HepG2 (cell line): ENCODE results near the gene ZNF248. TPM values are rescaled to one million over a fixed set of nuclear protein-coding genes. Genes with fewer than 3 reads are reported as not detected.
A peak's percentile ranks its signal among the peaks of the same experiment; 100 is the strongest.

Source experiments
- ATAC-seq: fragments of 200-7000 bp; cut with Tn5 transposase; 3 replicates; pipeline ENCODE4 v1.9.1; 2020; ENCODE audit warnings: mild to moderate bottlenecking, moderate library complexity
- BruUV-seq: library from RNA; stranded (reverse); fragments of 400-500 nt; replicated peaks from 2 replicates; lab custom pipeline; 2021; lab: Mats Ljungman, UMichigan
- CTCF ChIA-PET: fragments of 300-600 bp; formaldehyde crosslinking; extraction: SDS; loops from one replicate; lab custom pipeline; 2021; ENCODE audit warnings: low total read pairs, inconsistent platforms, low intra/inter-chr PET ratio; lab: Yijun Ruan, JAX
- POLR2A ChIA-PET: fragments of 350-600 bp; sonication (Branson Sonifier 250); formaldehyde crosslinking; loops from one replicate; lab custom pipeline; 2020; ENCODE audit warnings: antibody characterized with exemption, inconsistent platforms; lab: Yijun Ruan, JAX
- DNase-seq: peaks from one replicate; pipeline ENCODE4 v3.0.0-alpha.2; 2015; ENCODE audit warnings: low spot score
- FAIRE-seq: peaks from 3 replicates; lab custom pipeline; 2011; peaks lifted over from hg19 to GRCh38; lab: Jason Lieb, UNC
- H2AFZ ChIP-seq: one replicate; pipeline ENCODE4 v1.6.1; 2011; ENCODE audit warnings: low read length, inconsistent platforms
- H3K27ac ChIP-seq: fragments of 300-600 bp; 3 replicates; pipeline ENCODE4 v1.8.0; 2011; ENCODE audit warnings: mixed run types, mild to moderate bottlenecking, mixed read lengths, low read length, inconsistent platforms; ENCODE audit not compliant: insufficient read depth; ENCODE audit errors: extremely low read length
- H3K27me3 ChIP-seq, 2 experiments: fragments of 200-600 bp in 1 of 2; 2 replicates in 1 of 2; 3 replicates in 1 of 2; pipeline versions ENCODE4 v1.6.0 to v1.8.0; 2011; ENCODE audit warnings: low read length in 2 of 2, mild to moderate bottlenecking in 2 of 2, moderate library complexity in 2 of 2, inconsistent platforms in 1 of 2; ENCODE audit not compliant: insufficient read depth in 2 of 2, control insufficient read depth in 1 of 2
- H3K36me3 ChIP-seq, 2 experiments: fragments of 200-600 bp in 1 of 2; replicated peaks in 1 of 2; 2 replicates in 1 of 2; 3 replicates in 1 of 2; pipeline versions ENCODE4 v1.5.1 to v1.8.0; 2011; ENCODE audit warnings: low read length in 2 of 2, inconsistent platforms in 1 of 2; ENCODE audit not compliant: insufficient read depth in 2 of 2, control insufficient read depth in 1 of 2
- H3K4me1 ChIP-seq: 2 replicates; pipeline ENCODE4 v1.5.1; 2012; ENCODE audit warnings: low read length, inconsistent platforms; ENCODE audit not compliant: insufficient read depth
- H3K4me2 ChIP-seq: 2 replicates; pipeline ENCODE4 v1.6.0; 2011; ENCODE audit warnings: low read depth, low read length, inconsistent platforms
- H3K4me3 ChIP-seq, 3 experiments: fragments of 200-600 bp in 1 of 3; sonication (generic), shearing (Covaris generic) in 1 of 3; replicated peaks in 1 of 3; 2 replicates each; pipeline ENCODE4 v1.5.1; 2011 to 2016; ENCODE audit warnings: low read length in 3 of 3, inconsistent platforms in 2 of 3, low read depth in 2 of 3, mild to moderate bottlenecking in 2 of 3, control low read depth in 1 of 3, mixed read lengths in 1 of 3; ENCODE audit not compliant: insufficient read depth in 1 of 3
- H3K79me2 ChIP-seq: one replicate; pipeline ENCODE4 v1.6.1; 2011; ENCODE audit warnings: low read length, inconsistent platforms; ENCODE audit not compliant: insufficient read depth
- H3K9ac ChIP-seq: 2 replicates; pipeline ENCODE4 v1.6.0; 2011; ENCODE audit warnings: mild to moderate bottlenecking, low read depth, low read length, inconsistent platforms; ENCODE audit not compliant: insufficient read depth
- H3K9me3 ChIP-seq: 2 replicates; pipeline ENCODE4 v1.5.1; 2012; ENCODE audit warnings: mild to moderate bottlenecking, low read length
- H4K20me1 ChIP-seq: 2 replicates; pipeline ENCODE4 v1.6.0; 2011; ENCODE audit warnings: inconsistent platforms, mild to moderate bottlenecking, low read length, moderate library complexity; ENCODE audit not compliant: insufficient read depth
- CREM ChIP-seq, 2 experiments: sonication (generic) in 1 of 2; formaldehyde crosslinking in 1 of 2; IDR thresholded peaks; 2 replicates each; pipeline versions ENCODE4 v1.4.0 to v1.6.1; 2016 to 2020; ENCODE audit warnings: antibody characterized with exemption in 1 of 2, mild to moderate bottlenecking in 1 of 2, missing genetic modification reagents in 1 of 2
- FOXA1 ChIP-seq, 2 experiments: fragments of 450-650 bp in 1 of 2; sonication (generic) in 1 of 2; formaldehyde crosslinking in 1 of 2; IDR thresholded peaks; 2 replicates each; pipeline versions ENCODE4 v1.4.0 to v1.6.1; 2016 to 2020; ENCODE audit warnings: missing genetic modification reagents in 1 of 2
- FOXA3 ChIP-seq: IDR thresholded peaks from 2 replicates; pipeline ENCODE4 v1.6.1; 2016; ENCODE audit warnings: missing genetic modification reagents, missing compliant biosample characterization
- FOXK1 ChIP-seq: sonication (generic); formaldehyde crosslinking; IDR thresholded peaks from 2 replicates; pipeline ENCODE4 v1.4.0; 2020; ENCODE audit warnings: low read depth, missing genetic modification reagents, borderline replicate concordance
- HOMEZ ChIP-seq: IDR thresholded peaks from 2 replicates; pipeline ENCODE4 v1.6.1; 2016; ENCODE audit warnings: low read depth
- KAT7 ChIP-seq: IDR thresholded peaks from 2 replicates; pipeline ENCODE4 v1.6.1; 2018; ENCODE audit warnings: borderline replicate concordance, missing compliant biosample characterization
- NCOA2 ChIP-seq: sonication (generic); formaldehyde crosslinking; IDR thresholded peaks from 2 replicates; pipeline ENCODE4 v1.8.0; 2022; ENCODE audit warnings: inconsistent platforms
- POGZ ChIP-seq: sonication (generic); formaldehyde crosslinking; IDR thresholded peaks from 2 replicates; pipeline ENCODE4 v1.4.0; 2020; ENCODE audit warnings: mild to moderate bottlenecking, missing genetic modification reagents
- REPIN1 ChIP-seq: sonication (generic); formaldehyde crosslinking; IDR thresholded peaks from 2 replicates; pipeline ENCODE4 v1.8.0; 2022; ENCODE audit warnings: missing genetic modification reagents, low read depth, mild to moderate bottlenecking, borderline replicate concordance
- ZNF432 ChIP-seq: sonication (generic); formaldehyde crosslinking; IDR thresholded peaks from 2 replicates; pipeline ENCODE4 v1.5.0; 2020; ENCODE audit warnings: missing genetic modification reagents, mild to moderate bottlenecking, borderline replicate concordance
- WGBS: methylation state at CpG from one replicate; pipeline ENCODE4 v1.1.6; 2017; ENCODE audit warnings: low lambda C conversion rate; 5-methylcytosine and 5-hydroxymethylcytosine counted together
- in situ Hi-C: cut with HindIII; loops from 2 replicates; pipeline ENCODE4 v1.10.0; 2017; ENCODE audit warnings: low pct_unique_long_range_greater_than_20kb; ENCODE audit not compliant: extremely low pct_ligation_motif_present
- intact Hi-C: fragments of 100-400 bp; cut with micrococcal nuclease; formaldehyde crosslinking; loops from one replicate; pipeline ENCODE4 v1.10.0; 2022; ENCODE audit not compliant: unreplicated experiment
- polyA plus RNA-seq, 8 experiments: library from polyadenylated mRNA; depleted of rRNA in 3 of 8; stranded (reverse) in 7 of 8; unstranded in 1 of 8; fragments of >200 nt; fragmentation: Illumina TruSeq in 4 of 8; extraction: Trizol in 4 of 8; gene quantifications; 2 replicates each; pipeline versions ENCODE4 v1.2.1 to v1.2.3, GENCODE V29; 2011 to 2016; ENCODE audit warnings: low read depth in 4 of 8, missing spikeins in 1 of 8, mixed read lengths in 1 of 8; ENCODE audit not compliant: insufficient read depth in 1 of 8
- total RNA-seq, 5 experiments: library from RNA; depleted of rRNA; stranded (reverse); fragments of >200 nt; fragmentation: Illumina TruSeq; extraction: Trizol; gene quantifications; 2 replicates each; pipeline ENCODE4 v1.2.3, GENCODE V29; 2016; ENCODE audit warnings: low read depth in 1 of 5
- TF ChIP-seq, protein P1 (sequence below): sonication (generic); formaldehyde crosslinking; IDR thresholded peaks from 2 replicates; pipeline ENCODE4 v1.8.0; 2022; ENCODE audit warnings: low read depth, missing genetic modification reagents
- TF ChIP-seq, protein P2 (sequence below): sonication (generic); formaldehyde crosslinking; conservative IDR thresholded peaks from 2 replicates; pipeline ENCODE4 v1.4.0; 2020; ENCODE audit warnings: mild to moderate bottlenecking, missing genetic modification reagents, moderate library complexity
- TF ChIP-seq, protein P3 (sequence below): IDR thresholded peaks from 2 replicates; pipeline ENCODE4 v1.4.0; 2020; ENCODE audit warnings: mild to moderate bottlenecking, missing genetic modification reagents

Gene ZNF248
- total and polyA plus RNA-seq, 2 of the 13 experiments (the other 11 are each of a cell fraction or from before 2014, with no cell fraction given): 12.8 to 13.3 TPM

- Histone ChIP-seq H3K4me2 (no peak overlapping the region), H3K4me1 (peaks cover 13% of the 10 kb centered on the region), H3K79me2 (no peaks in the 10 kb centered on the region), H3K4me3 (no peak overlapping the region), H3K9ac (no peak overlapping the region), H2AFZ (no peak overlapping the region), H3K27ac (peak overlapping the region; percentile 27), H3K27me3 (no peaks in the 10 kb centered on the region), H4K20me1 (no peaks in the 10 kb centered on the region), H3K9me3 (peaks cover 9% of the 10 kb centered on the region; the same call in 1 of the 2 replicates), H3K36me3 (0 out of 5 replicates have a peak, but pooled peaks cover 0 to 2% of the 10 kb centered on the region in 2 experiments)
- ATAC-seq: peak; percentile 65
- BruUV-seq: no TSS peak
- WGBS: 25% methylated on average over 1 of the region's 1 CpG
- intact Hi-C loops (loop anchor here (5.0 kb wide), 1 partner anchor 45 kb away; the partner anchor contains the start of gene ZNF248), in situ Hi-C loops (no loop called here)
- CTCF ChIA-PET: no interaction called here
- no peak for FAIRE-seq
- peak; percentile 59 for DNase-seq
- POLR2A ChIA-PET: no interaction called here
- peak; percentile 63 for TF ChIP-seq FOXA3 (CRISPR knock-in tag)
- peak; percentile 61 for TF ChIP-seq POGZ (CRISPR knock-in tag)
- no peak for TF ChIP-seq FOXA1 (IDR thresholded peaks at IDR 0.05)
- peak; percentile 39; the same call in 1 of the 2 replicates for TF ChIP-seq FOXA1 (CRISPR knock-in tag; IDR thresholded peaks at IDR 0.05)
- TF ChIP-seq, protein P1, sequence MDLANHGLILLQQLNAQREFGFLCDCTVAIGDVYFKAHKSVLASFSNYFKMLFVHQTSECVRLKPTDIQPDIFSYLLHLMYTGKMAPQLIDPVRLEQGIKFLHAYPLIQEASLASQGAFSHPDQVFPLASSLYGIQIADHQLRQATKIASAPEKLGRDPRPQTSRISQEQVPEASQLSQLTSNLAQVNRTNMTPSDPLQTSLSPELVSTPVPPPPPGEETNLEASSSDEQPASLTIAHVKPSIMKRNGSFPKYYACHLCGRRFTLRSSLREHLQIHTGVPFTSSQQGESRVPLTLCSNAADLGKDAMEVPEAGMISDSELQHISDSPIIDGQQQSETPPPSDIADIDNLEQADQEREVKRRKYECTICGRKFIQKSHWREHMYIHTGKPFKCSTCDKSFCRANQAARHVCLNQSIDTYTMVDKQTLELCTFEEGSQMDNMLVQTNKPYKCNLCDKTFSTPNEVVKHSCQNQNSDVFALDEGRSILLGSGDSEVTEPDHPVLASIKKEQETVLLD (CRISPR knock-in tag): no peak
- no peak for TF ChIP-seq KAT7
- peak; percentile 70; the same call in 1 of the 2 replicates for TF ChIP-seq NCOA2 (CRISPR knock-in tag)
- TF ChIP-seq, protein P2, sequence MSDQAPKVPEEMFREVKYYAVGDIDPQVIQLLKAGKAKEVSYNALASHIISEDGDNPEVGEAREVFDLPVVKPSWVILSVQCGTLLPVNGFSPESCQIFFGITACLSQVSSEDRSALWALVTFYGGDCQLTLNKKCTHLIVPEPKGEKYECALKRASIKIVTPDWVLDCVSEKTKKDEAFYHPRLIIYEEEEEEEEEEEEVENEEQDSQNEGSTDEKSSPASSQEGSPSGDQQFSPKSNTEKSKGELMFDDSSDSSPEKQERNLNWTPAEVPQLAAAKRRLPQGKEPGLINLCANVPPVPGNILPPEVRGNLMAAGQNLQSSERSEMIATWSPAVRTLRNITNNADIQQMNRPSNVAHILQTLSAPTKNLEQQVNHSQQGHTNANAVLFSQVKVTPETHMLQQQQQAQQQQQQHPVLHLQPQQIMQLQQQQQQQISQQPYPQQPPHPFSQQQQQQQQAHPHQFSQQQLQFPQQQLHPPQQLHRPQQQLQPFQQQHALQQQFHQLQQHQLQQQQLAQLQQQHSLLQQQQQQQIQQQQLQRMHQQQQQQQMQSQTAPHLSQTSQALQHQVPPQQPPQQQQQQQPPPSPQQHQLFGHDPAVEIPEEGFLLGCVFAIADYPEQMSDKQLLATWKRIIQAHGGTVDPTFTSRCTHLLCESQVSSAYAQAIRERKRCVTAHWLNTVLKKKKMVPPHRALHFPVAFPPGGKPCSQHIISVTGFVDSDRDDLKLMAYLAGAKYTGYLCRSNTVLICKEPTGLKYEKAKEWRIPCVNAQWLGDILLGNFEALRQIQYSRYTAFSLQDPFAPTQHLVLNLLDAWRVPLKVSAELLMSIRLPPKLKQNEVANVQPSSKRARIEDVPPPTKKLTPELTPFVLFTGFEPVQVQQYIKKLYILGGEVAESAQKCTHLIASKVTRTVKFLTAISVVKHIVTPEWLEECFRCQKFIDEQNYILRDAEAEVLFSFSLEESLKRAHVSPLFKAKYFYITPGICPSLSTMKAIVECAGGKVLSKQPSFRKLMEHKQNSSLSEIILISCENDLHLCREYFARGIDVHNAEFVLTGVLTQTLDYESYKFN (CRISPR knock-in tag): 0 out of 2 replicates have a peak, but pooled peaks have one; percentile 30
- no peak for TF ChIP-seq ZNF432 (CRISPR knock-in tag)
- TF ChIP-seq, protein P3, sequence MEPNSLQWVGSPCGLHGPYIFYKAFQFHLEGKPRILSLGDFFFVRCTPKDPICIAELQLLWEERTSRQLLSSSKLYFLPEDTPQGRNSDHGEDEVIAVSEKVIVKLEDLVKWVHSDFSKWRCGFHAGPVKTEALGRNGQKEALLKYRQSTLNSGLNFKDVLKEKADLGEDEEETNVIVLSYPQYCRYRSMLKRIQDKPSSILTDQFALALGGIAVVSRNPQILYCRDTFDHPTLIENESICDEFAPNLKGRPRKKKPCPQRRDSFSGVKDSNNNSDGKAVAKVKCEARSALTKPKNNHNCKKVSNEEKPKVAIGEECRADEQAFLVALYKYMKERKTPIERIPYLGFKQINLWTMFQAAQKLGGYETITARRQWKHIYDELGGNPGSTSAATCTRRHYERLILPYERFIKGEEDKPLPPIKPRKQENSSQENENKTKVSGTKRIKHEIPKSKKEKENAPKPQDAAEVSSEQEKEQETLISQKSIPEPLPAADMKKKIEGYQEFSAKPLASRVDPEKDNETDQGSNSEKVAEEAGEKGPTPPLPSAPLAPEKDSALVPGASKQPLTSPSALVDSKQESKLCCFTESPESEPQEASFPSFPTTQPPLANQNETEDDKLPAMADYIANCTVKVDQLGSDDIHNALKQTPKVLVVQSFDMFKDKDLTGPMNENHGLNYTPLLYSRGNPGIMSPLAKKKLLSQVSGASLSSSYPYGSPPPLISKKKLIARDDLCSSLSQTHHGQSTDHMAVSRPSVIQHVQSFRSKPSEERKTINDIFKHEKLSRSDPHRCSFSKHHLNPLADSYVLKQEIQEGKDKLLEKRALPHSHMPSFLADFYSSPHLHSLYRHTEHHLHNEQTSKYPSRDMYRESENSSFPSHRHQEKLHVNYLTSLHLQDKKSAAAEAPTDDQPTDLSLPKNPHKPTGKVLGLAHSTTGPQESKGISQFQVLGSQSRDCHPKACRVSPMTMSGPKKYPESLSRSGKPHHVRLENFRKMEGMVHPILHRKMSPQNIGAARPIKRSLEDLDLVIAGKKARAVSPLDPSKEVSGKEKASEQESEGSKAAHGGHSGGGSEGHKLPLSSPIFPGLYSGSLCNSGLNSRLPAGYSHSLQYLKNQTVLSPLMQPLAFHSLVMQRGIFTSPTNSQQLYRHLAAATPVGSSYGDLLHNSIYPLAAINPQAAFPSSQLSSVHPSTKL (CRISPR knock-in tag): 0 out of 2 replicates have a peak, but pooled peaks have one; percentile 70
- TF ChIP-seq REPIN1: no peak
- TF ChIP-seq FOXK1 (CRISPR knock-in tag): 0 out of 2 replicates have a peak, but pooled peaks have one; percentile 33
- TF ChIP-seq CREM (IDR thresholded peaks at IDR 0.05): peak; percentile 48; the same call in 1 of the 2 replicates
- TF ChIP-seq CREM (CRISPR knock-in tag; IDR thresholded peaks at IDR 0.05): no peak
- TF ChIP-seq HOMEZ (CRISPR knock-in tag): peak; percentile 57; the same call in 1 of the 2 replicates
Measured at GRCh38 chr10:37812290-37812689, 45.1 kb downstream of the ZNF248 start.
